Right ventricle myocardium superior (tissue), 1 donor: ENCODE results near the gene ADAM11. TPM values are rescaled to one million over a fixed set of nuclear protein-coding genes. Genes with fewer than 3 reads are reported as not detected.
"Not testable (repeated sequence)": the region's sequence is repeated elsewhere in the genome, so short reads cannot be mapped to it uniquely, and the experiment has no call there.

ENCODE experiments used
- ATAC-seq: fragments of 200-7000 bp; cut with Tn5 transposase; one replicate; pipeline ENCODE4 v1.9.1; 2020; ENCODE audit warnings: mild to moderate bottlenecking; ENCODE audit not compliant: poor library complexity
- DNase-seq: peaks from one replicate; pipeline ENCODE4 v3.0.0-alpha.2; 2020
- intact Hi-C: fragments of 100-400 bp; cut with DNase I; formaldehyde crosslinking; loops from one replicate; pipeline ENCODE4 v1.11.2; 2022
- long read RNA-seq: library from polyadenylated mRNA; unstranded; transcript quantifications from one replicate; pipeline ENCODE4 v2.0.0, GENCODE V29; 2021
- total RNA-seq: library from RNA; stranded (reverse); fragmentation: NEBNext Ultra II Directional; extraction: Animal tissue kit (Norgen Biotek cat#: 25700); gene quantifications from one replicate; pipeline ENCODE4 v1.2.1, GENCODE V29; 2021
- donor health status: DM: no; HTN: yes; CAD: no; lungs with severe emphysema.

ADAM11 gene
- 18.5 TPM for total RNA-seq
- long read RNA-seq, partial matches to known transcripts, result 45 of 45 reads
- long read RNA-seq, other reads (novel, unspliced or antisense), result 0 of 45 reads

- ATAC-seq (peak; percentile 59), DNase-seq (no peak)
- intact Hi-C loops, result no loop called here
Observed at GRCh38 chr17:44758414-44759085, at the start of gene ADAM11. Gene ADAM11 (plus strand): TSS chr17:44758988. CDS start chr17:44759200, 212 bp downstream.

GRCh38 chr17:44719444-44719843, 39.3 kb upstream of the ADAM11 start:
- DNase-seq (no peak), ATAC-seq (no peak)
- intact Hi-C loops, result no loop called here

- ATAC-seq, result no peak
- no peak for DNase-seq
- intact Hi-C loops, result no loop called here
Observed at GRCh38 chr17:44722254-44722653, 36.5 kb upstream of the ADAM11 start.

- ATAC-seq, intact Hi-C loops, DNase-seq: not testable (repeated sequence)
Observed at GRCh38 chr17:44726121-44726520, 32.7 kb upstream of the ADAM11 start.

GRCh38 chr17:44733753-44734152, 25.0 kb upstream of the ADAM11 start:
- intact Hi-C loops, result no loop called here
- DNase-seq, result no peak
- ATAC-seq, result no peak

GRCh38 chr17:44734272-44734671, 24.5 kb upstream of the ADAM11 start:
- no peak for DNase-seq
- intact Hi-C loops, result no loop called here
- ATAC-seq, result no peak

- intact Hi-C loops, result no loop called here
- no peak for DNase-seq
- no peak for ATAC-seq
Observed at GRCh38 chr17:44736551-44737240, 22.1 kb upstream of the ADAM11 start.

- ATAC-seq (no peak), DNase-seq (no peak)
- intact Hi-C loops, result no loop called here
Observed at GRCh38 chr17:44738214-44738906, 20.4 kb upstream of the ADAM11 start.

- no peak for ATAC-seq
- intact Hi-C loops, result no loop called here
- DNase-seq, result no peak
Observed at GRCh38 chr17:44741316-44741715, 17.5 kb upstream of the ADAM11 start.

GRCh38 chr17:44745301-44745700, 13.5 kb upstream of the ADAM11 start:
- ATAC-seq (no peak), DNase-seq (no peak)
- intact Hi-C loops, result no loop called here

GRCh38 chr17:44745738-44746137, 13.1 kb upstream of the ADAM11 start:
- intact Hi-C loops, ATAC-seq, DNase-seq: not testable (repeated sequence)

- DNase-seq (no peak), ATAC-seq (no peak)
- intact Hi-C loops, result no loop called here
Observed at GRCh38 chr17:44747566-44747965, 11.2 kb upstream of the ADAM11 start.

- intact Hi-C loops, result no loop called here
- no peak for DNase-seq
- peak; percentile 59 for ATAC-seq
Observed at GRCh38 chr17:44749076-44749979, 9.5 kb upstream of the ADAM11 start.

GRCh38 chr17:44749980-44750318, 8.8 kb upstream of the ADAM11 start:
- intact Hi-C loops, result no loop called here
- DNase-seq (no peak), ATAC-seq (peak; percentile 23)

GRCh38 chr17:44751331-44751730, 7.5 kb upstream of the ADAM11 start:
- ATAC-seq, result no peak
- DNase-seq, result no peak
- intact Hi-C loops, result no loop called here

- ATAC-seq (no peak), DNase-seq (no peak)
- intact Hi-C loops, result no loop called here
Observed at GRCh38 chr17:44751806-44752205, 7.0 kb upstream of the ADAM11 start.

- ATAC-seq (no peak), DNase-seq (no peak)
- intact Hi-C loops, result no loop called here
Observed at GRCh38 chr17:44752953-44753861, 5.6 kb upstream of the ADAM11 start.

- DNase-seq (no peak), ATAC-seq (no peak)
- intact Hi-C loops, result no loop called here
Observed at GRCh38 chr17:44754276-44754675, 4.5 kb upstream of the ADAM11 start.
